Neural cell (in vitro differentiated cells): ENCODE measurements around the gene CD84. TPM values are rescaled to one million over a fixed set of nuclear protein-coding genes. Genes with fewer than 3 reads are reported as not detected.

Experiments
- H2AFZ ChIP-seq: fragments of 200-600, 300-800 bp; sonication (generic), shearing (Covaris generic); 2 replicates; pipeline ENCODE4 v1.6.0; 2014; ENCODE audit warnings: low read depth, mild to moderate bottlenecking, antibody characterized with exemption, low read length, moderate library complexity
- H3F3A ChIP-seq: fragments of 200-600 bp; shearing (Covaris generic); 2 replicates; pipeline ENCODE4 v1.6.1; 2016; ENCODE audit warnings: mild to moderate bottlenecking, moderate library complexity, mixed read lengths, antibody characterized with exemption, low read length; ENCODE audit not compliant: insufficient read depth, poor library complexity, severe bottlenecking
- H3K27ac ChIP-seq: fragments of 200-600, 300-800 bp; sonication (generic), shearing (Covaris generic); 2 replicates; pipeline ENCODE4 v1.5.1; 2014; ENCODE audit warnings: mild to moderate bottlenecking, low read length, moderate library complexity
- H3K27me3 ChIP-seq: fragments of 300-800, 200-600 bp; sonication (generic), shearing (Covaris generic); 2 replicates; pipeline ENCODE4 v1.6.0; 2014; ENCODE audit warnings: mild to moderate bottlenecking, low read depth, low read length, moderate library complexity; ENCODE audit not compliant: insufficient read depth
- H3K36me3 ChIP-seq: fragments of 300-800, 200-600 bp; sonication (generic), shearing (Covaris generic); 2 replicates; pipeline ENCODE4 v1.5.1; 2014; ENCODE audit warnings: mild to moderate bottlenecking, antibody characterized with exemption, low read length, moderate library complexity; ENCODE audit not compliant: insufficient read depth
- H3K4me2 ChIP-seq: fragments of 300-800, 200-600 bp; sonication (generic), shearing (Covaris generic); 2 replicates; pipeline ENCODE4 v1.6.0; 2014; ENCODE audit warnings: mild to moderate bottlenecking, low read length
- H3K4me3 ChIP-seq: fragments of 300-800, 200-600 bp; sonication (generic), shearing (Covaris generic); 2 replicates; pipeline ENCODE4 v1.5.1; 2014; ENCODE audit warnings: mild to moderate bottlenecking, low read length, moderate library complexity
- H3K79me2 ChIP-seq: fragments of 200-600 bp; shearing (Covaris generic); replicated peaks from 2 replicates; pipeline ENCODE4 v1.6.0; 2014; ENCODE audit warnings: mild to moderate bottlenecking, low read length, moderate library complexity; ENCODE audit not compliant: insufficient read depth
- H3K9ac ChIP-seq: fragments of 300-800, 200-600 bp; sonication (generic), shearing (Covaris generic); 2 replicates; pipeline ENCODE4 v1.6.1; 2016; ENCODE audit warnings: mild to moderate bottlenecking, low read length, mixed read lengths
- H3K9me2 ChIP-seq: fragments of 200-600 bp; shearing (Covaris generic); 2 replicates; pipeline ENCODE4 v1.6.1; 2016; ENCODE audit warnings: mild to moderate bottlenecking, low read length, mixed read lengths; ENCODE audit not compliant: insufficient read depth
- H3K9me3 ChIP-seq: fragments of 200-600, 300-800 bp; sonication (generic), shearing (Covaris generic); 2 replicates; pipeline ENCODE4 v1.6.1; 2016; ENCODE audit warnings: mild to moderate bottlenecking, mixed run types, low read length, moderate library complexity, mixed read lengths
- H4K20me1 ChIP-seq: fragments of 200-600 bp; shearing (Covaris generic); 2 replicates; pipeline ENCODE4 v1.6.1; 2016; ENCODE audit warnings: mild to moderate bottlenecking, mixed run types; ENCODE audit not compliant: insufficient read depth
- CTCF ChIP-seq: fragments of 450-650 bp; IDR thresholded peaks from 2 replicates; pipeline ENCODE4 v1.5.1; 2014; ENCODE audit warnings: antibody characterized with exemption, mild to moderate bottlenecking, moderate library complexity; ENCODE audit not compliant: poor library complexity, severe bottlenecking
- EP300 ChIP-seq: fragments of 450-650 bp; conservative IDR thresholded peaks from 2 replicates; pipeline ENCODE4 v1.6.1; 2014; ENCODE audit warnings: antibody characterized with exemption, mild to moderate bottlenecking, moderate library complexity; ENCODE audit not compliant: poor library complexity, severe bottlenecking
- EZH2 ChIP-seq: fragments of 200-600, 300-800 bp; shearing (Covaris generic), sonication (generic); IDR thresholded peaks from 2 replicates; pipeline ENCODE4 v1.6.1; 2014; ENCODE audit warnings: antibody characterized with exemption, low read length, borderline replicate concordance, mild to moderate bottlenecking; ENCODE audit not compliant: insufficient read depth, poor library complexity, severe bottlenecking
- MXI1 ChIP-seq: fragments of 450-650 bp; conservative IDR thresholded peaks from 2 replicates; pipeline ENCODE4 v1.6.1; 2014; ENCODE audit warnings: antibody characterized with exemption, mild to moderate bottlenecking; ENCODE audit not compliant: poor library complexity, severe bottlenecking
- POLR2AphosphoS5 ChIP-seq: IDR thresholded peaks from 2 replicates; pipeline ENCODE4 v1.6.1; 2012
- REST ChIP-seq: IDR thresholded peaks from 2 replicates; pipeline ENCODE4 v1.6.1; 2012; ENCODE audit warnings: borderline replicate concordance
- SMC3 ChIP-seq: fragments of 450-650 bp; conservative IDR thresholded peaks from 2 replicates; pipeline ENCODE4 v1.6.1; 2014; ENCODE audit warnings: antibody characterized with exemption, mild to moderate bottlenecking, moderate library complexity; ENCODE audit not compliant: poor library complexity
- TAF1 ChIP-seq: IDR thresholded peaks from 2 replicates; pipeline ENCODE4 v1.6.1; 2012; ENCODE audit warnings: low read depth
- polyA plus RNA-seq: library from polyadenylated mRNA; depleted of rRNA; stranded (reverse); fragments of >200 nt; gene quantifications from 2 replicates; pipeline ENCODE4 v1.2.3, GENCODE V29; 2014

Gene CD84
- polyA plus RNA-seq, 1 donor from 2014 or later = not detected

GRCh38 chr1:160567858-160568682 lies 11.2 kb downstream of the CD84 start:
- Histone ChIP-seq H2AFZ (no peak overlapping the region), H3K9ac (no peak overlapping the region), H3K27ac (no peak overlapping the region), H3K4me2 (no peak overlapping the region), H3F3A (no peaks in the 10 kb centered on the region), H3K36me3 (no peaks in the 10 kb centered on the region), H4K20me1 (no peaks in the 10 kb centered on the region), H3K4me3 (no peak overlapping the region), H3K27me3 (no peaks in the 10 kb centered on the region), H3K9me2 (no peaks in the 10 kb centered on the region), H3K79me2 (no peaks in the 10 kb centered on the region), H3K9me3 (no peaks in the 10 kb centered on the region)
- TF ChIP-seq MXI1 (no peak), TAF1 (no peak), CTCF (no peak), EZH2 (no peak), EP300 (no peak), REST (no peak)

GRCh38 chr1:160567341-160567740 lies 12.0 kb downstream of the CD84 start:
- Histone ChIP-seq H4K20me1 (no peaks in the 10 kb centered on the region), H3K27ac (no peak overlapping the region), H3K79me2 (no peaks in the 10 kb centered on the region), H3K9ac (no peak overlapping the region), H3K27me3 (no peaks in the 10 kb centered on the region), H2AFZ (no peak overlapping the region), H3F3A (no peaks in the 10 kb centered on the region), H3K4me2 (no peak overlapping the region), H3K9me3 (no peaks in the 10 kb centered on the region), H3K4me3 (no peak overlapping the region), H3K36me3 (no peaks in the 10 kb centered on the region), H3K9me2 (no peaks in the 10 kb centered on the region)
- TF ChIP-seq POLR2AphosphoS5 (no peak), SMC3 (no peak), EP300 (no peak), EZH2 (no peak)
